ENCODE measurements around the gene SH3GL1.

GRCh38 chr19:4403005-4403761 lies 2.8 kb upstream of the SH3GL1 start:
- TF ChIP-seq CTCF (IDR thresholded peaks at IDR 0.05) = no peak
- TF ChIP-seq POLR2A (IDR thresholded peaks at IDR 0.05) = no peak
- TF ChIP-seq POLR2AphosphoS5 (IDR thresholded peaks at IDR 0.05) = no peak
- TF ChIP-seq EP300 (IDR thresholded peaks at IDR 0.05) = no peak

All from sigmoid colon (tissue), 4 donors.